Measurements from ENCODE around the gene ERC2. TPM values are rescaled to one million over a fixed set of nuclear protein-coding genes. Genes with fewer than 3 reads are reported as not detected.
"Not testable (repeated sequence)": the region's sequence is repeated elsewhere in the genome, so short reads cannot be mapped to it uniquely, and the experiment has no call there.

ERC2 gene
- total RNA-seq, 2 donors from 2014 or later: 0.33 to 1.2 TPM

GRCh38 chr3:56048946-56049345 is 419.3 kb downstream of the ERC2 start:
- ATAC-seq (no peak), DNase-seq (ENCODE audit: low spot score) (no peak)
- Mint-ChIP-seq H3K4me1 (ENCODE audit: low read depth in 2 of 2) (no peaks in the 10 kb centered on the region), H3K4me3 (no peak overlapping the region), H3K9me3 (no peaks in the 10 kb centered on the region), H3K27ac (no peak overlapping the region), H3K27me3 (no peaks in the 10 kb centered on the region), H3K36me3 (no peaks in the 10 kb centered on the region)

- no peak for DNase-seq (ENCODE audit: low spot score)
- no peak overlapping the region for H3K27ac Mint-ChIP-seq
- no peaks in the 10 kb centered on the region for H3K4me1 Mint-ChIP-seq (ENCODE audit: low read depth in 2 of 2)
- no peak overlapping the region for H3K4me3 Mint-ChIP-seq
- H3K9me3 Mint-ChIP-seq: no peaks in the 10 kb centered on the region
- H3K36me3 Mint-ChIP-seq: no peaks in the 10 kb centered on the region
- no peaks in the 10 kb centered on the region for H3K27me3 Mint-ChIP-seq
- ATAC-seq: no peak
These were observed 419.9 kb downstream of the ERC2 start for GRCh38 chr3:56048331-56048730.

- DNase-seq (ENCODE audit: low spot score): no peak
- no peak for ATAC-seq
- Mint-ChIP-seq H3K4me3 (no peak overlapping the region), H3K4me1 (ENCODE audit: low read depth in 2 of 2) (no peaks in the 10 kb centered on the region), H3K27ac (no peak overlapping the region), H3K27me3 (peaks cover 0 to 2% of the 10 kb centered on the region in 2 donors), H3K9me3 (peaks cover 6% of the 10 kb centered on the region), H3K36me3 (no peaks in the 10 kb centered on the region)
These were observed 425.8 kb downstream of the ERC2 start for GRCh38 chr3:56042326-56042951.

- ATAC-seq (no peak), DNase-seq (ENCODE audit: low spot score) (no peak)
- Mint-ChIP-seq H3K27me3 (no peaks in the 10 kb centered on the region), H3K4me1 (ENCODE audit: low read depth in 2 of 2) (no peaks in the 10 kb centered on the region), H3K36me3 (no peaks in the 10 kb centered on the region), H3K27ac (no peak overlapping the region), H3K4me3 (no peak overlapping the region), H3K9me3 (peaks cover 4% of the 10 kb centered on the region)
These were observed 442.9 kb downstream of the ERC2 start for GRCh38 chr3:56025326-56025725.

- Mint-ChIP-seq H3K27me3 (no peaks in the 10 kb centered on the region), H3K36me3 (no peaks in the 10 kb centered on the region), H3K9me3 (peaks cover 4% of the 10 kb centered on the region), H3K4me1 (ENCODE audit: low read depth in 2 of 2) (no peaks in the 10 kb centered on the region), H3K4me3 (no peak overlapping the region), H3K27ac (no peak overlapping the region)
- DNase-seq (ENCODE audit: low spot score) (no peak), ATAC-seq (no peak)
These were observed 444.7 kb downstream of the ERC2 start for GRCh38 chr3:56023546-56023945.

- Mint-ChIP-seq H3K27ac (no peak overlapping the region), H3K4me1 (ENCODE audit: low read depth in 2 of 2) (no peaks in the 10 kb centered on the region), H3K27me3 (no peaks in the 10 kb centered on the region), H3K4me3 (no peak overlapping the region), H3K36me3 (no peaks in the 10 kb centered on the region), H3K9me3 (peaks cover 4% of the 10 kb centered on the region)
- ATAC-seq: no peak
- no peak for DNase-seq (ENCODE audit: low spot score)
These were observed 445.6 kb downstream of the ERC2 start for GRCh38 chr3:56022619-56023018.

- ATAC-seq (no peak), DNase-seq (ENCODE audit: low spot score) (no peak)
- H3K27me3 Mint-ChIP-seq: no peaks in the 10 kb centered on the region
- H3K4me3 Mint-ChIP-seq: no peak overlapping the region
- H3K9me3 Mint-ChIP-seq: peaks cover 4% of the 10 kb centered on the region
- no peaks in the 10 kb centered on the region for H3K4me1 Mint-ChIP-seq (ENCODE audit: low read depth in 2 of 2)
- H3K36me3 Mint-ChIP-seq: no peaks in the 10 kb centered on the region
- no peak overlapping the region for H3K27ac Mint-ChIP-seq
These were observed 448.6 kb downstream of the ERC2 start for GRCh38 chr3:56019490-56020146.

- H3K27ac Mint-ChIP-seq; DNase-seq (ENCODE audit: low spot score); ATAC-seq; H3K4me3 Mint-ChIP-seq; H3K9me3 Mint-ChIP-seq; H3K36me3 Mint-ChIP-seq; H3K27me3 Mint-ChIP-seq; H3K4me1 Mint-ChIP-seq (ENCODE audit: low read depth in 2 of 2): not testable (repeated sequence)
These were observed 452.9 kb downstream of the ERC2 start for GRCh38 chr3:56015374-56015773.

GRCh38 chr3:56012721-56013120 is 455.5 kb downstream of the ERC2 start:
- no peak overlapping the region for H3K27ac Mint-ChIP-seq
- DNase-seq (ENCODE audit: low spot score) (no peak), ATAC-seq (no peak)
- no peak overlapping the region for H3K4me3 Mint-ChIP-seq
- peaks cover 4% of the 10 kb centered on the region for H3K9me3 Mint-ChIP-seq
- no peaks in the 10 kb centered on the region for H3K36me3 Mint-ChIP-seq
- H3K4me1 Mint-ChIP-seq (ENCODE audit: low read depth in 2 of 2): no peaks in the 10 kb centered on the region
- no peaks in the 10 kb centered on the region for H3K27me3 Mint-ChIP-seq

- ATAC-seq (no peak), DNase-seq (ENCODE audit: low spot score) (no peak)
- H3K4me3 Mint-ChIP-seq: no peak overlapping the region
- H3K36me3 Mint-ChIP-seq: no peaks in the 10 kb centered on the region
- H3K9me3 Mint-ChIP-seq: peaks cover 1% of the 10 kb centered on the region
- no peaks in the 10 kb centered on the region for H3K27me3 Mint-ChIP-seq
- H3K27ac Mint-ChIP-seq: no peak overlapping the region
- H3K4me1 Mint-ChIP-seq (ENCODE audit: low read depth in 2 of 2): no peaks in the 10 kb centered on the region
These were observed 463.0 kb downstream of the ERC2 start for GRCh38 chr3:56005196-56005805.

GRCh38 chr3:56003129-56003528 is 465.1 kb downstream of the ERC2 start:
- Mint-ChIP-seq H3K36me3 (no peaks in the 10 kb centered on the region), H3K27ac (no peak overlapping the region), H3K4me1 (ENCODE audit: low read depth in 2 of 2) (no peaks in the 10 kb centered on the region), H3K9me3 (no peaks in the 10 kb centered on the region), H3K27me3 (no peaks in the 10 kb centered on the region), H3K4me3 (no peak overlapping the region)
- no peak for ATAC-seq
- no peak for DNase-seq (ENCODE audit: low spot score)

GRCh38 chr3:56001991-56002390 is 466.3 kb downstream of the ERC2 start:
- Mint-ChIP-seq H3K36me3 (no peaks in the 10 kb centered on the region), H3K27ac (no peak overlapping the region), H3K9me3 (no peaks in the 10 kb centered on the region), H3K4me3 (no peak overlapping the region), H3K4me1 (ENCODE audit: low read depth in 2 of 2) (no peaks in the 10 kb centered on the region), H3K27me3 (no peaks in the 10 kb centered on the region)
- no peak for ATAC-seq
- DNase-seq (ENCODE audit: low spot score): no peak

- Mint-ChIP-seq H3K9me3 (no peaks in the 10 kb centered on the region), H3K4me3 (no peak overlapping the region), H3K36me3 (no peaks in the 10 kb centered on the region), H3K4me1 (ENCODE audit: low read depth in 2 of 2) (no peaks in the 10 kb centered on the region), H3K27ac (no peak overlapping the region), H3K27me3 (no peaks in the 10 kb centered on the region)
- no peak for ATAC-seq
- DNase-seq (ENCODE audit: low spot score): no peak
These were observed 466.7 kb downstream of the ERC2 start for GRCh38 chr3:56001537-56001936.

GRCh38 chr3:55989366-55989765 is 478.9 kb downstream of the ERC2 start:
- DNase-seq (ENCODE audit: low spot score): no peak
- no peak overlapping the region for H3K4me3 Mint-ChIP-seq
- H3K4me1 Mint-ChIP-seq (ENCODE audit: low read depth in 2 of 2): no peaks in the 10 kb centered on the region
- no peak overlapping the region for H3K27ac Mint-ChIP-seq
- no peaks in the 10 kb centered on the region for H3K27me3 Mint-ChIP-seq
- ATAC-seq: no peak
- H3K36me3 Mint-ChIP-seq: no peaks in the 10 kb centered on the region
- H3K9me3 Mint-ChIP-seq: no peaks in the 10 kb centered on the region
